ENCODE data around the gene HES3.

The HES3 gene

GRCh38 chr1:6286266-6286665 is 42.3 kb downstream of the HES3 start:
- DNase-seq (ENCODE audit: extremely low read depth, low read depth): no peak
- TF ChIP-seq, protein P1, sequence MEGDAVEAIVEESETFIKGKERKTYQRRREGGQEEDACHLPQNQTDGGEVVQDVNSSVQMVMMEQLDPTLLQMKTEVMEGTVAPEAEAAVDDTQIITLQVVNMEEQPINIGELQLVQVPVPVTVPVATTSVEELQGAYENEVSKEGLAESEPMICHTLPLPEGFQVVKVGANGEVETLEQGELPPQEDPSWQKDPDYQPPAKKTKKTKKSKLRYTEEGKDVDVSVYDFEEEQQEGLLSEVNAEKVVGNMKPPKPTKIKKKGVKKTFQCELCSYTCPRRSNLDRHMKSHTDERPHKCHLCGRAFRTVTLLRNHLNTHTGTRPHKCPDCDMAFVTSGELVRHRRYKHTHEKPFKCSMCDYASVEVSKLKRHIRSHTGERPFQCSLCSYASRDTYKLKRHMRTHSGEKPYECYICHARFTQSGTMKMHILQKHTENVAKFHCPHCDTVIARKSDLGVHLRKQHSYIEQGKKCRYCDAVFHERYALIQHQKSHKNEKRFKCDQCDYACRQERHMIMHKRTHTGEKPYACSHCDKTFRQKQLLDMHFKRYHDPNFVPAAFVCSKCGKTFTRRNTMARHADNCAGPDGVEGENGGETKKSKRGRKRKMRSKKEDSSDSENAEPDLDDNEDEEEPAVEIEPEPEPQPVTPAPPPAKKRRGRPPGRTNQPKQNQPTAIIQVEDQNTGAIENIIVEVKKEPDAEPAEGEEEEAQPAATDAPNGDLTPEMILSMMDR (IDR thresholded peaks at IDR 0.05; ENCODE audit: low read depth, low read length): no peak

DNA sequence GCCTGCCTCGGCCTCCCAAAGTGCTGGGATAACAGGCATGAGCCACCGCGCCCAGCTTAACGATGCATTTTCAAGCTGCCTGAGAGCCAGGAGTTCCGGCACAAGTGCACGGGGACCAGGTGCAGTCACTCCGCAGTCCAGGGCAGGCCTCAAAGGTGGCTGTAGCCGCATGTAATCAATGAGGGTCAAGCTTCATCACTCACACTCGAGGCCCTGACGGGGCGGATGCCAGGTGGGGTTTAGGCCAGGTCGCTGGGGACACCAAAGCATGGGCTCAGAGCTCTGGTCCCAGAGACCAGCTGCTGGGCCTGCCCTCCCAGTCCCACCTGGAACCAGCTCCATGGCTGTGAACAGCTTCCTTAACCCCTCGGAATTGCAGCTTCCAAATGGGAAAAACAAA is 43.0 kb downstream of the HES3 start:
- TF ChIP-seq, protein P1 (IDR thresholded peaks at IDR 0.05; ENCODE audit: low read depth, low read length): no peak
- no peak for DNase-seq (ENCODE audit: extremely low read depth, low read depth)

- TF ChIP-seq, protein P1 (IDR thresholded peaks at IDR 0.05; ENCODE audit: low read depth, low read length): no peak
- no peak for DNase-seq (ENCODE audit: extremely low read depth, low read depth)
These were observed 43.5 kb downstream of the HES3 start for GRCh38 chr1:6287431-6287886.

DNA sequence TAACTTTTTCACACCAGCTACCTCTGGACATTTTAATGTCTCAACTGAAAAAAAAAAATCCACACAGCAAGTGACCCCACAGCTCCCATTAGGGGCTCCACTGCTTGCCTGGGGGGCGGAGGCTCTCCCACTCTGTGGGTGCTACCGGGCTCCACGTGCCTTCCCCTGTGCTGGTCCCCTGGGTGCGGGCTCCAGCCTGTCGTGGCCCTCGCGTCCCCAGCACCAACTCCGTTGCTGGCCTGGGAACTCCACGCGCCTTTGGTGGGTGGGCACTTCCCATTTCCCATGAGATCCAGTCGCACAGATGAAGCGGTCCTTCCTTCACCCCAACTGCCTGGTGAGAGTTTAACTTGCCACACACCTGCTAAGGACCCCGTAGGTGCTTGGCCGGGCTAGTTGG is 44.0 kb downstream of the HES3 start:
- TF ChIP-seq, protein P1 (IDR thresholded peaks at IDR 0.05; ENCODE audit: low read depth, low read length): no peak
- DNase-seq (ENCODE audit: extremely low read depth, low read depth): no peak

DNA sequence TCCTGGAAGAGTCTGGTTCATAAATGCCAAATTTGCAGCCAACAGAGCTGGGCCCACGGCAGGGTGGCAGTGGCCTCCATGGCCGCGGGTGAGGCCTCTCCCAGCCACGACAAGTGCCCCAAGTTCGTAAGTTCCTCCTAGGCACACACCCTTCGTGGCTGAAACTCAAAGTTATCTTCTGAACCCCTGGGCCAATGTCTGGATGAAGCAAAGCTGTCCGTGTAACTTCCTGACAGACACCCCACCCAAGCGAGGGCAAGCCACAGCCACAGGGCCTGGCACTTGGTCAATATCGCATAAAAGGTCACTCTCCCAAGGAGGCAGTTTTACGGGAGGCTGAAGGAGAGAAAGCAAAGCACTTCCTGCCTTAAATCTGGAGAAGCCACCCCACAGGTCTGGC is 44.7 kb downstream of the HES3 start:
- TF ChIP-seq, protein P1 (IDR thresholded peaks at IDR 0.05; ENCODE audit: low read depth, low read length): no peak
- no peak for DNase-seq (ENCODE audit: extremely low read depth, low read depth)

DNA sequence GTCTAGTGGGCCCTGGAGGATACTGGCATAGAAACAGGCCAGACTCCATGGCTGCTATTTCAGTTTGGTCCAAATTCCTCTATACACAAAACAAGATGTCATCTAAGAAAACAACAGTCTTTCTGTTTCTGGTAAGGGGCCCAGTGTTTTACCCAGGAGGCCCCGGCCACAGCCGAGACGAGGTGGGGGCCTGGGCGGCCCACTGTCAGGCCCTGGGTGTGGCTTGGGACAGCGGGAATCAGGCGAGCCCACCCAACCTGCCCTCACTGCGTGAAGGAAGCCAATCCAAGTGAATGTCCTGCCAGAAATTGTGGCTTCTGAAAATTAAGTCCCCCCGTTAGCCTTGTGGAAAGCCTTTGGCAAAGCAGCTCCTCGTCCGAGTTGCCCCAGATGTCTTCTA is 48.1 kb downstream of the HES3 start:
- TF ChIP-seq, protein P1 (IDR thresholded peaks at IDR 0.05; ENCODE audit: low read depth, low read length): no peak

DNA sequence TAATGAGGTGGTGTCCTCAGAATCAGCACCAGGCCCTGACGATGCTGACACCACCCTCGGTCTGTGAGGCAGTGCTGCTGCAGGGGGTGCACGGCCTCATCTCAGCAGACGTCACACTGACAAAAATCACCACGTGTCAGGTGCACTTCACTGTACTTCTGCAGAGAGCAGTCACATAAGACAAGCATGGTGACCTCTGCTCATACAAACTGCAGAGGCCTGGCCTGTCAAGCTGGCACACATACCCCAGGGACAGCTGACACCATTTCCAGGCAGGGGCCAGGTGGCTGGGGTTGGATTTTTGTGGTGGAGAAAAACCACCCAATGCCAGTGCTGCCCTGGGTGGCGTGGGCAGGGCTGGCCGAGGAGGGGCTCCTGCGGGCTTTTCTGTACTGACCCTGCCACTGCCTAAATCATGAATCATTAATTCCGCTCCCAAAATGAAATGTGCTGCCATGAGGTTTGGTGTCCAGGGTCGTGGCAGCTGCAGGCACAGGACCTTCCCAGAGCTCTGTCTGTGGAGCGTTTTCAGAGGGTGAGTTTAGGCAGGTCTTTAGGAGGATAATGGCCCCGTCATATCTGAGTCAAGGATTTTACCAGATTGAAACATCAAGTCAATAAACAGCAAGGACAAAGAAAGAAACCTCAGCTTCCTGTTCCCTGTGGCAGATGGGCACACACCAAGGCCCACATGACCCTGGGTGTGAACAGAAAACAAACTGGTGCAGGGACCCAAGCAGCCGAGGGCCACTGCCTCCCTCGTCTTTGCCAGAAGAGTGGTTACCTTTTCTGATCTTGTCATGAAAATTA is 50.3 kb downstream of the HES3 start:
- TF ChIP-seq, protein P1 (IDR thresholded peaks at IDR 0.05; ENCODE audit: low read depth, low read length): no peak
- no peak for DNase-seq (ENCODE audit: extremely low read depth, low read depth)

More for the DNA sequence above, 48.1 kb downstream of the HES3 start:
- no peak for DNase-seq (ENCODE audit: extremely low read depth, low read depth)
